ENCODE measurements around the gene ATG4B.

ATG4B gene

DNA sequence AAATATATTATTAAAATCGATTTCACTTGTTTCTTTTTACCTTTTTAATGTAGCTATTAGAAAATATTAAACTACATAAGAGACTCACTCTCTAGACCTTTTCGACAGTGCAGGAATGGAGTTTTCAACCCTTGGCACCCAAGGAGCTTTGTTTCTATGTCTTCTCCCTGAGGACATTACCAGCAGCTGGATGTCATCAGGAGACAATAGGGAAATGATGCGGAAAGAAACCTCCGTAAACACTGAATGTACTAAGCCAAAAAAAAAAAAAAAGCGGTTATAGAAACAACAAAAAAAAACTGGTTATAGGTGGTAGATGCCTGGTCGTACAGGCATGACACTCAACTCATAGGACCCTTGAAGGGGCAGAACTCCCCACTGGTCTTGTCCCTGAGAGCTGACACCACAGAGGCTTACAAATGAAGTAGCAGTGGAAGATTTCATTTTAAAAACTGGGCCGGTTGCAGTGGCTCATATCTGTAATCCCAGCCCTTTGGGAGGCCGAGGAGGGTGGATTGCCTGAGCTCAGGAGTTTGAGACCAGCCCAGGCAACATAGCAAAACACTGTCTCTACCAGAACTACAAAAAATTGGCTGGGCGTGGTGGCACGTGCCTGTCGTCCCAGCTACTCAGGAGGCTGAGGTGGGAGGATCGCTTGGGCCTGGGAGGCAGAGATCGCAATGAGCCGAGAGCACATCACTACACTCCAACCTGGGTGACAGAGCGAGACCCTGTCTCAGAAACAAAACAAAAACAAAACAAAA is 24.3 kb upstream of the ATG4B start:
- DNase-seq (ENCODE audit: low read depth): no peak

DNA sequence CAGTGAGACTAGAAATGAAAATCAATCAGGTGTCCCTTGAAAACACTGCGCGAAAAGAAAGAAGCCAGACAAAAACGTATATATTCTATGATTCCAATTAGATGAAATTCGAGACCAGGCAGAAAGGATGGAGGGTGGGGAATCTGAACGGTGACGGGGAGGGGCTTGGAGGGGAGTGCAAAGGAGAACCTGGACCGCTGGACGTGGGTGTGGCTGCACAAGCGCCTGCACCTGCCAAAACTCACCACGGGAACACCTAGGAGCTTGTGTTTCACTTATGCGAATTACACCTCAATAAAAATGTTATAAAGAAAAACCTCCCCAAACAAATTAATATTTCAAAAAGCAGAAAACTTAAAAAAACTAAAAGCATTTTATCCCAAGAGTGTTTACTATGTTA is 22.5 kb upstream of the ATG4B start:
- no peak for DNase-seq (ENCODE audit: low read depth)

DNA sequence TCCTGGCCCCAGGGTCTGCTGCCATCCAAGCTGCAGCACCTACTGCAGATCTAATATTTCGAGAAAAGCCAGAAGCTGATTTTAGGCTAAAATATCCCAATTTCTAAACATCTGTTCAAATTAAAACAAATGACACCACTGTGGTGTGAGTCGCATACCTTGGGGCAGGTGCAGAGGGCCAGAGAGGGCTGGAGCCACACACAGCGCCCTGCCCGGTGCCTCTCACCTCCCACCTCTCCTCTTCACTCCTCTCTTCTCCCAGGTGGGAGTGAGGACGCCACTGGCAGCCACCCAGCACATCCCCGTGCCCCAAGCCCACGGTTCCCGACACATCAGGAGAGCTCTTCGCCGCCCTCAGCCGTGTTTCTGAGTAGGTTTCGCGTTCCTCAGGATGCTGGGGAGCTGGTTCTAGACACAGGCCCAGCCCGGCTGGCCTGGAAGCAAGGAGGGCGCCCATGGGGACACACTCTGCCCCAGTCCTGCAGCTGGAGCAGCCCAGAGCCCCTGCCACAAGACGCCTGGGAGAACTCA is 21.9 kb upstream of the ATG4B start:
- no peak for DNase-seq (ENCODE audit: low read depth)

DNA sequence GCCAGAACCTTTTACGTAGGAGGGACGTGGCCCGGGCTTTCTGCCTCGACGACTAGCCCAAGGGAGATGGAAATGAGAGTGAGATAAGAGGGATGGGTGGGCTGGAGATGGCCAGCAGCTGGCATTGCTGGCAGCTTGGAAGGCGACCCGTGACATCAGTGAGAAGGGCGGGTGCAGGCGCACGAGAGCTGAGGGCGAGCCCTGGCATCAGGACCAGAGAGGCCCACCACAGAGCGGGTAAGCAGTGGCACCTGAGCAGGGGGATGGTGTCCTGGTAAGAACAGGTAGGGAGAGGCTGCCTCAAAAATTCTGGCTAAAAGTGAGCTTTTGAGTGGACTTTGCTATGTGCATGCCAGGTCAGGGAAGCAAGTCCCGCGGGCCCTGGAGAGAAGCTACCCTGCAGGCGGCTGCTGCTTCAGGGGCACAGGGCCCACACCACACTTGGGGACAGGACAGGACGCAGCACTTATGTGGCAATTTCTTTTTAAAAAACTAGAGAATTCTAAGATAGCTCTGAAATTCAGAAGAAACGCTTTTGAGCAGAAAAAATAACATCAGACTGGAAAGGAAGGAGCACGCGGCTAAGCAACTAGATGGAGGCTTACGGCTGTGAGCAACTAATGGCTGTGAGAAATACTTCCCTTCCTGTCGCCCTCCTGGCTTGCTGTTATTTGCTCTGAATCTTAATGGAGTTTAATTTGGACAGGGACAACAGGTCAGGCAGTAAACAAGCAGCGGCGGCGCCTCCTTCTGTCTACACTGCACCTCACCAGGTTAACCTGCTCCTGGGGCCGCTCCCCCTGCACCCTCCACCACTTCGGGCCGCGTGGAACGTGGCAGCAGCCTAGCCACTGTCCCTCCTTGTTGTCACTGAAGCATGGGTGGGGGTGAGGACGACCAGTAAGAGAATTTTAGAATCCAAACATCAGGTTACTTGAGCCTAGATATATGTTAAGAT is 21.0 kb upstream of the ATG4B start:
- no peak for DNase-seq (ENCODE audit: low read depth)

DNA sequence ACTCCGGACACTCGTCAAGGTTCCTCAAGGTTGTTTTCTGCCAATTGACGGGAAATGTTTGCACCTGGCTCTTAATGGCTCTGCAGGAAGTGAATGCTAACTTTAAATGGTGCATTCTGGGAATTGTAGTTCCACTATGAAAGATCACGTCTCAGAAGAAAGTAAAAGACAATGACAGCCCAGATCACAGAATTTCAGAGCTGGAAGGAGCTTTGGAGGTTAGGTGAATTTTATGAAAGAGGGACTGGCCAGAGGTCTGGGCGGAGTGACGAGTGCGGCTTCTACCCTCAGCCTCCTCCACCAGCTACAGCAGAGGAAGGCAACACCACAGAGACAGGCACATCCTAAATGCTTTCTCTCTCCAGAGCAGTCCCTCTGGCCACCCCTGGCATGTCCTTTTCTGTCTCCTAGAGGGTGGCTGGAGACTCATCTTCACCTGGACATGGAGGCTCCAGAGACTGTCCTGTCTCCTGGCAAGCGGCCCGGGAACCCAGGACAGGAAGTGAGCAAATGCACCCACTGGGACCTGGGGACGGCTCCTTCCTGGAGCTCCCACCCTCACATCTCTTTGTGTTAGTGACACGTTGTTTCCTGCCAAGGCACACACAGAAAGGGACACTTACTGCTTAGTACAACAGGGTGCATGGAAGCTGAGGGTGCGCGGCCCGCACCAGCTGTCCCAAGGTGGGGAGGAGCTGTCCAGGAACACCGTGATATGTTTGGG is 19.9 kb upstream of the ATG4B start:
- no peak for DNase-seq (ENCODE audit: low read depth)

DNA sequence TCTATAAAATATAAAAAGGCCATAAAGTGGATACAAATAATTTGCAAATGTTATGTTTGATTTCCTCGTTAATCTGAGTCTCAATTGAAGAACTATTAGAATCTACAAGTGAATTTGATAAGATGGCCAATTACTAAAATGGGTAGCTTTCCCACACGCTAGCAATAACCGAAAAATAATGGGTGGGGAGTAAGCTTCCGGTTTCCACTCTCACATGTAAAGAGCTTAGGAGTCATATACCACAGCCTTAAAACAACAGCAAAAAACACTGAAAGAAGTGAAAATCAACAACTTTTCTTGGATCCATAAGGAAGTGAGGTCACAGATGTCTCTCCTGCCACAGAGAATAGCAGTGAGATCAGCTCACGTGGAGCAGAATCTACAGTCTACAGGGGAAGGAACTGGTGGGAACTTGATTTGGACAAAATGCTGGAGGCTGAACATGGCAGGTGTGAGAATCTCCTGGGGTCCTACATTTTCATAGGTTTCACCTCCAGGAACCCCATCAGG is 19.1 kb upstream of the ATG4B start:
- DNase-seq (ENCODE audit: low read depth): no peak

DNA sequence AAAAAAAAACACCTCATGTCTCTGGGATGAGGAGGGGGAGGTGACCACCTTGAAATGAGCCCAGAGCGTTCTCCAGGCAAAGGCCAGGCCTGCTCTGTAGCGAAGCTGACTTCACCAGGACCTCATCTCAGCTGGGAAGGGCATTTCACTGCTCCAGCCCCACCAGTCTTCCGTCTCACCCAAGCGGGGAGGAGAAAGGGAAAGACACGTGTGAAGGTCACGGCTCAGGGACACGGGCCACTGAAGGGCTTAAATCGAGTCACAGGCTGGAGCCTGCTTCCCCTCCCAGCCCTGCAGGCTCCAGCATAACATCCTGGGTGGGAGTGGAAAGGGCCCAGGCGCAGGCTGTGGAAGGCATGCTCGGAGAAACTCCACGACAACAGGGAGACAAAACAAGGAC is 18.7 kb upstream of the ATG4B start:
- no peak for DNase-seq (ENCODE audit: low read depth)

DNA sequence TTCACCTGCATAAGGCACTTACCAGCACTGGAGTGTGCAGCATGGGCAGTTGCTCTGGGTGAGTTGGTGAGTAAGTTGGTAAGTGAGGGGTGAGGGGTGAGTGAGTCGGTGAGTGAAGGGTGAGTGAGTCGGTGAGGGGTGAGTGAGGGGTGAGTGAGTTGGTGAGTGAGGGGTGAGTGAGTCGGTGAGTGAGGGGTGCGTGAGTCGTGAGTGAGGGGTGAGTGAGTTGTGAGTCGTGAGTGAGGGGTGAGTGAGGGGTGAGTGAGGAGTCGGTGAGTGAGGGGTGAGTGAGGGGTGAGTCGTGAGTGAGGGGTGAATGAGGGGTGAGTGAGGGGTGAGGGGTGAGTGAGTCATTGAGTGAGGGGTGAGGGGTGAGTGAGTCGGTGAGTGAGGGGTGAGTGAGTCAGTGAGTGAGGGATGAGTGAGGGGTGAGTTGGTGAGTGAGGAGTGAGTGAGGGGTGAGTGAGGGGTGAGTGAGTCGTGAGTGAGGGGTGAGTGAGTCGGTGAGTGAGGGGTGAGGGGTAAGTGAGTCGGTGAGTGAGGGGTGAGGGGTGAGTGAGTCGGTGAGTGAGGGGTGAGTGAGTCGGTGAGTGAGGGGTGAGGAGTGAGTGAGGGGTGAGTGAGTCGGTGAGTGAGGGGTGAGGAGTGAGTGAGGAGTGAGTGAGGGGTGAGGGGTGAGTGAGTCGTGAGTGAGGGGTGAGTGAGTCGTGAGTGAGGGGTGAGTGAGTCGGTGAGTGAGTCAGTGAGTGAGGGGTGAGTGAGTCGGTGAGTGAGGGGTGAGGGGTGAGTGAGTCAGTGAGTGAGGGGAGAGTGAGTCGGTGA is 17.7 kb upstream of the ATG4B start:
- DNase-seq (ENCODE audit: low read depth): no peak

DNA sequence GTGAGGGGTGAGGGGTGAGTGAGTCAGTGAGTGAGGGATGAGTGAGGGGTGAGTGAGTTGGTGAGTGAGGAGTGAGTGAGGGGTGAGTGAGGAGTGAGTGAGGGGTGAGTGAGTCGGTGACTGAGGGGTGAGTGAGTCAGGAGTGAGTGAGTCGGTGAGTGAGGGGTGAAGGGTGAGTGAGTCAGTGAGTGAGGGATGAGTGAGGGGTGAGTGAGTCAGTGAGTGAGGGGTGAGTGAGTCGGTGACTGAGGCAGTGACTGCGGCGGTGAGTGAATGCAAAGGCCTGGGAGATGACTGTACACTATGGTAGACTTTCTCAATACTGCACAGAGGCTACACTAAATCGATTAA is 17.1 kb upstream of the ATG4B start:
- no peak for DNase-seq (ENCODE audit: low read depth)

DNA sequence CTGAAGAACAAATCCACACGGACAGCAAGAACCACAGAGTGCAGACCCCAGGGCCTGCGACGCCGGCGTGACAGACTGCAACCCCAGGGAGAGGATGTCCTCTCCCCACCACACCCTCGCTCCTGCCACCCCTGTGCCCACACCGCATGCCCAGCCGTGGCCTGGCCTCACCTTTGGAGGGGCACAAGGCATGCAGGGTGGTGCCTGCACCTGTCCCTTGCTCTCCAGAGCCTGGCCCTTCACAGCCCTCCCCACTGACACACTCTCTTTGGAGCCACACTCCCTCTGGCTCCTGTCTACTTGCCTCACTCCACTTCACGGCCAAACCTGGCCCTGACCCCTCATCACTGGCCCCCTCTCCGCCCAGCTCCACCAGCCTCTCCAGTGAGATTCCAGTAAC is 9.8 kb upstream of the ATG4B start:
- no peak for DNase-seq (ENCODE audit: low read depth)

DNA sequence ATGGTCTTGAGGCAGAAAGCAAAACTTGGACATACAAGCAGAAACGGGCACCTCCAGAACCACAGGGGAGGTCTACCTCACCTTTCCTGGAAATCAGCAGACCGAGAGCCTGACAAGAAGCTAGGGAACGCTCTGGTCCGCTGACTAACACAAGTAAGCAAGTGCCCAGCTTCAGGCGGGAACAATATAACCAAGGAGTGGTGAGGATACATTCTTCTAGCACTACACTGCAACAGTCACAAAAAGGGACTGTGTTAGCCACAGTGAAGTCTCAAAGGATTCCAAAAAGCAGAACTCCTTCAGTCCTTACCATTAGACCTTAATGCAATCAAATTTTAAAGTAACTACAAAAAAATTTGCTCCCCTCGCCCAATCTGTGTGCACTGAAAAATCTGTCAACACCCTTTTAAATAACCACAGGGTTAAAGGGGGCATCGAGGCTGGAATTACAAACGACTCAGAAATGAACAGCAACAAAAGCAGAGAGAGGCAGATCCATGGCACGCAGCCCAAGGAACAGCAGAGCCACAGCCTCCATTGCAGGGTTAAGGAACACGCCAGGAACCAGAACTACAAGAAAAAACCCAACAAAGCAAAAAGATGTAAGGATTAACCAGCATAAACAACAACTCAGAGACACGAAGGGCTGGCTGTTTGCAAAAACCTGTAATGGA is 7.6 kb upstream of the ATG4B start:
- DNase-seq (ENCODE audit: low read depth): no peak

DNA sequence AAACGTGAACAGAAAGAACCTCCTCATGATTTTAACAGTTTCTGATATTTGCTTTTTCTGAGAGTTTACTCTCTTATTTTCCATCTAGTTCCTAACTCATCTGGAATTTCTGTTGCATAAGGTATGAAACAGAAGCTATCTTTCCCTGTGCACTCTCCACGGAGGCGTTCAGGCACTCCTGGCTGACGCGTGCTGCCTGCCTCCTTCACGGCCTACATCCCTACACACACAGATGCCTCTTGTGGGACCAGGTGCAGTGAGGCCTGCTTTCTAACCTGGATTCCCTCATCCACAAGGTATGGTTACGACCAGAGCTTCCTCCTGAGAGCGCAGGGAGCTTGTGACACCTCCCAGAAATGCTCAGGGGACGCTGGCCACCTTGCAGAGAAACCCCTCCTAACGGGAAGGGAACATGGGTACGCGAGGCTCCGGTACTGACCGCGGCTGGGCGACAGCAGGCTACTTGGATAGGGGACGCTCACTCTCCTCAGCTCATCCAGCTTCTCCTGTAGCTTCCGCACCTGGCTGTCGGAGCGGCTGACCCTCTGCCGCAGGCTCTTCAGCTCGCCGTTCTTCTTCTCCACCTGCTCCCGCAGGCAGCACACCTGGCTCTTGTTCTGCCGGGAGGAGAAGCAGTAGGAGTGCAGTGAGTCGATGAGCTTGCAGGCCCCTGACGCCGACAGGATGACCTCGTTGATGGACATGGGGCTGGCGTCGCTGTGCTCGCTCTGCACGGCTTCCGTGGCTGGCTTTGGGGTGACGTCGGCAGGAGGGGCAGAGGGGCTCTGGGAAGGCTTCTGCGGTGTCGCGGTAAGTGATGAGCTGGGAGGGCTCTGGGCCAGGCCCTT is 4.8 kb upstream of the ATG4B start:
- no peak for DNase-seq (ENCODE audit: low read depth)

DNA sequence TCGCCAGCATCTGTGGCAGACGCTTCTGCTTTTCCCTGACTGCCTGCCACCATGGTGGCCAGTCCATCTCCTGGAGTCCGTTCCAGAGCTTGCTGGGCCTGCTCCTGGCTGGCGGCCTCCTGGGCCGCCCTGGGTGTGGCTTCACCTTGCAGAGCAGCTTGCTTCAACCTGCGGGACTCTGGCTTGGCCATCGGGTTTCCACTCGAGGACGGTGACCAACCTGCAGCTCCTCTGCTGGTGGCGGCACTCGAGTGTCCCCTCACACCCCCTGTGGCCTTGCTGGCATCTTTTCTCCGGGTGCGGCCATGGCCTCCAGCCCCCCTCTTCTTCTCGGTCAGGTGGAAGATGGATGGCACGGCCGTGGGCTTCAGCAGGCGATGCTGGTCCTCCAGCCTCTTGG is 3.9 kb upstream of the ATG4B start:
- DNase-seq (ENCODE audit: low read depth): no peak

DNA sequence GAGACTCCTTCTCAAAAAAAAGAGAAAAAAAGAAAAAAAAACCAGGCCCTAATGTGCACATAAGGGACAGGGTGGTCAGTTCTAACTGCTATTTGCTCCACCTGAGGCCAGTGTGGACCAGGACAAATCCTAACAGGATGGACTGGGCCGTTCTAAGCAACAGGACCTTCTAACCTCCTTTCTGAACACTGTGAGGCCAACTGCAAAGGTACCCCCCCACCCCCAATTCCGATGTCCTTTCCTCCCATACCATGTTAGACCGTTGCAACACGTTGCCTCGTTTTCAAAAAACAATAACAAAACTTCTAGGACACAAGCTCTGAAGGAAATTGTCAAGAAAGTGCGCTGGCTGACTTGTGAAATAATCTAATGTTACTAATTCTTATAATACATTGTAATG is 1.7 kb upstream of the ATG4B start:
- DNase-seq (ENCODE audit: low read depth): no peak

DNA sequence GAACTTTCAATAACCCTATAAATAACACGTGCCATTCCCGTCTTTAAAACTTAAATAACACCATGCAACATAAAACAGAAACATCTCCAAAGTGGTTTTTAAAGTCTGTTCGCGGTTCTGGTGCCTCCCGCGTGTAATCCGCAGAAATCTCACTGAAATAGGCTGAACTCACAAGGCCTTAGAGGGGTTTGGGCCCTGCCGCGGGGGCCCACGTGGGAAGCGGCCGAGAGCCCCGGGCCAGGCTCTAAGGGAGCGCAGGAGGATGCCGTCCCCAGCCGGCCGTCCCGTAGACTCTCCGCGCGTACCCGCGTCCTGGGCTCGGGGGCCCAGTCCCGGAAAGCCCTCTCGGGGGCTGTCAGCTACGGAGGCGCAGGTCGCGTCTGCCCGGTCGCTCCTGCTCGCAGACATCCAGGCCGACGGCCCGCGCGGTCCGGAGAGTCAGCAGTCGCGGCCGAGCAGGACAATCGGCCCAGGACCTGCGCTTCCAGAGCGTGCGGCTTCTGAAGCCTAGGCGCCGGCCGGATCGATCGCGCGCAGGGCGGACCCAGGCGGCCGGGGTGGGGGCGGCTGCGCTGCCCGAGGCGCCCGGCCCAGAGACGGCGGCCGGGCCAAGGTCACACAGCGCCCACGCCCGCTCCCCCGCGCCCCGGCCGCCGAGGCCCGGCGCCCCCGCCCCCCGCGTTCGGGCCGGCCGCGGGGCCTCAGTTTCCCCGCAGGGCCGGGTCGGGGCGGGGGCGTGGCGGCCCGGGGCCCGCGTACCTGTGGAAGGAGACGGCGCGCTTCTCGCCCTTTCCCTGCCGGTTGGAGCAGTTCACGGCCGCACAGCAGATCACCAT is 1.1 kb upstream of the ATG4B start:
- DNase-seq (ENCODE audit: low read depth): peak; percentile 11

DNA sequence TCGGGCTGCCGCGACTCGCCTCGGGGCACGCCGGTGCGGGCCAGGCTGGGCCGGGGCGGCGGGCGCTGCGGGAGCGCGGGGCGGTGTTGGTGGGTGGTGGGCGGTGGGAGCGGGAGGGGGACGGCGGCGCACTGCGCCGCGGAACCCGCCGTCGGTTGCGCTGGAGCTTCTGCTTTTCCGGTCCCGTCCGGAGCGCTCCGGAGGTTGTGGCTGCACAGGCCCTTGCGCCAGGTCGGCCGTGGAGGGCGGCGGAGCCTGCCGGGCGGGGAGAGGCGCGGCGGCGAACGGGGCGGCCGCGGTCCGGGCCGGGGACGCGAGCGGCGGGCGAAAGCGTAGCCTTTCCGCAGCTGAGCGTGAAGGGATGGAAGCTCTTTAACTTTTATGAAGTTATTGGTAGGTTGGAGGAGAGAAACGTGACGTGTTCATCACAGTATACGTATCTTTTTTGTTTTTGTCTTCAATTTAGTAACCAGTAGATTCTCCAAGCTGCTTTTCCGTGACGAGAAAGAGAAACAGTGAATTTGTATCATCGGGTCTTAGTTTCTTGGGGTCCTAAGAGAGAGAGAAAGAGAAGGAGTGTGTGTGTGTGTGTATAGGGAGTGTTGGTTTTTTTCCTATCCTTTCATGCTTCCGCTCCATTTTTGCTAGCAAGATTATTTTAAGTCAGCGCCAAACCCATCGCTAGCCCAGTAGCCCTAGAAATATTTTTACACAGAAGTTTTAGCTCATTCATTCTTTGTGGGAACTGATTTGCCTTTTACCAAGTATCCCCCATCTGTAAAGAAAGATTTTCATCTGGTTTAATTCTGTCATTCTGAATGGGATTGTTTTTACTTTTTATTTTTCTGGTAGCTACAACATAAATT is 535 bp downstream of the ATG4B start:
- no peak for DNase-seq (ENCODE audit: low read depth)

DNA sequence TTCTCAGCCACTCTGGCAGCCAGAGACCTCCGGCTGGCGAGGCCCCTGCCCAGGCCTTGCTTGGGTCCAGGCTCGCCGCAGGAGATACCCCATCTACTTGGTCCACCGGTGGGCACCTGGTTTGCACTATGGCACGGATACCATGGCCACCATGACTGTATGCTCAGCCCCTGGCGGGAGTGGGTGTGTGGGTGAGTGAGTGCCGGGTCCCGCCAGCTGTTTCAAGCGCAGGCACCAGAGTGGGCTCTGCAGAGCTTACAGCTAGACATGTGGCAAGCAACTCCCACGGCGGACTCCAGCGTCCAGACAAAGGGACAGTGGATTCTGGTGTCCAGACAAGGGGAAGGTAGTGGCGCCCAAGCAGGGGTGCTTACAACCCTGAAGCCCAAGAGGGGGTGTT is 1.4 kb downstream of the ATG4B start:
- DNase-seq (ENCODE audit: low read depth): no peak

DNA sequence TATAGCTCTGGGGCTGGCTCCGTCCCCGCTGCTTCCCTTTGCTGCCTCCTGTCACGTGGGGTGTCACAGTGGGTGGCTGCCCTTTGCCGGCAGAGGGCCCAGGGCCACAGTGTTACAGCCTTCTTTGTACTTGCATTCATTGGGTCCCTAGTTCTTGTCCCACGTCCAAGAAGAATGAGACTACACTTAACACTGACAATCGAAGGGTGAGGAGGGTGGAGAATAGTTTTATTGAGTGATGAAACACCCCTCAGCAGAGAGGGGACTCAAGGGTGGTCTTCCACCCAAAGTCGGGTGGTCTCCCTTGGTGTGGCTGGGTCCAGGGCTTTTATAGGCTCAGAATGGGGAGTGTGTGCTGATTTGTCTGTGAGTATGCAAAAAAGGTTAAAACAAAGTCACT is 1.9 kb downstream of the ATG4B start:
- DNase-seq (ENCODE audit: low read depth): no peak

All from activated T-helper 1 cell treated with Interleukin-2 at 50 U/mL for 16 hours (primary cell).